Liver (tissue), 10 donors: ENCODE measurements around the gene TXN2. TPM values are rescaled to one million over a fixed set of nuclear protein-coding genes. Genes with fewer than 3 reads are reported as not detected.

Experiments
- DNase-seq: peaks from one replicate; pipeline ENCODE4 v3.0.0-alpha.2; 2017; ENCODE audit warnings: low spot score
- H3K27ac ChIP-seq, 2 donors: one replicate each; pipeline ENCODE4 v1.7.0; 2013; ENCODE audit warnings: inconsistent platforms in 2 of 2, low read length in 2 of 2, control low read depth in 1 of 2, low read depth in 1 of 2, mild to moderate bottlenecking in 1 of 2
- H3K27me3 ChIP-seq, 4 donors: one replicate each; pipeline versions ENCODE4 v1.6.1 to v1.7.0; 2013; ENCODE audit warnings: low read length in 3 of 4, inconsistent platforms in 1 of 4, mild to moderate bottlenecking in 1 of 4, moderate library complexity in 1 of 4; ENCODE audit not compliant: control insufficient read depth in 4 of 4, insufficient read depth in 4 of 4
- H3K36me3 ChIP-seq, 4 donors: one replicate each; pipeline versions ENCODE4 v1.6.1 to v1.7.0; 2013; ENCODE audit warnings: low read length in 3 of 4, mild to moderate bottlenecking in 3 of 4, low read depth in 1 of 4, moderate library complexity in 1 of 4; ENCODE audit not compliant: control insufficient read depth in 4 of 4, insufficient read depth in 3 of 4
- H3K4me1 ChIP-seq, 4 donors: one replicate each; pipeline versions ENCODE4 v1.6.1 to v1.7.0; 2013; ENCODE audit warnings: low read length in 3 of 4, mild to moderate bottlenecking in 3 of 4, moderate library complexity in 1 of 4; ENCODE audit not compliant: control insufficient read depth in 4 of 4, insufficient read depth in 4 of 4
- H3K4me3 ChIP-seq, 3 donors: one replicate each; pipeline versions ENCODE4 v1.6.1 to v1.7.0; 2013; ENCODE audit warnings: low read length in 3 of 3, control low read depth in 1 of 3, low read depth in 1 of 3, mild to moderate bottlenecking in 1 of 3
- H3K9ac ChIP-seq, 2 donors: one replicate each; pipeline ENCODE4 v1.7.0; 2013; ENCODE audit warnings: low read length in 2 of 2, mild to moderate bottlenecking in 2 of 2, moderate library complexity in 2 of 2, control low read depth in 1 of 2, low read depth in 1 of 2
- H3K9me3 ChIP-seq, 4 donors: one replicate each; pipeline versions ENCODE4 v1.6.1 to v1.7.0; 2013; ENCODE audit warnings: low read length in 3 of 4; ENCODE audit not compliant: control insufficient read depth in 4 of 4
- GABPA ChIP-seq, 2 donors: IDR thresholded peaks in 1 of 2; conservative IDR thresholded peaks in 1 of 2; 2 replicates each; pipeline ENCODE4 v1.6.1; 2016; ENCODE audit warnings: antibody characterized with exemption in 2 of 2, mild to moderate bottlenecking in 1 of 2, moderate library complexity in 1 of 2
- HNF4A ChIP-seq, 2 donors: conservative IDR thresholded peaks; 2 replicates each; pipeline ENCODE4 v1.6.1; 2016; ENCODE audit warnings: antibody characterized with exemption in 2 of 2, mild to moderate bottlenecking in 2 of 2
- JUND ChIP-seq, 2 donors: IDR thresholded peaks; 2 replicates each; pipeline ENCODE4 v1.6.1; 2016; ENCODE audit warnings: antibody characterized with exemption in 2 of 2
- RXRA ChIP-seq, 2 donors: IDR thresholded peaks; 2 replicates each; pipeline ENCODE4 v1.6.1; 2017 to 2018; ENCODE audit warnings: antibody characterized with exemption in 2 of 2, mild to moderate bottlenecking in 1 of 2
- SP1 ChIP-seq: IDR thresholded peaks from 2 replicates; pipeline ENCODE4 v1.6.1; 2018; ENCODE audit warnings: antibody characterized with exemption, mild to moderate bottlenecking
- TAF1 ChIP-seq: conservative IDR thresholded peaks from 2 replicates; pipeline ENCODE4 v1.6.1; 2016; ENCODE audit warnings: antibody characterized with exemption, mild to moderate bottlenecking
- WGBS: extraction: QIAGEN DNeasy Blood & Tissue Kit; methylation state at CpG from one replicate; pipeline ENCODE4 v1.1.7; 2013; 5-methylcytosine and 5-hydroxymethylcytosine counted together
- polyA plus RNA-seq, 2 donors: library from polyadenylated mRNA; stranded (reverse) in 1 of 2; unstranded in 1 of 2; fragments of 200-250 nt in 1 of 2; fragments of >200 nt in 1 of 2; fragmentation: Nextera tagmentation in 1 of 2; extraction: Ambion mirVana in 1 of 2; gene quantifications; one replicate each; pipeline versions ENCODE4 v1.2.1 to v1.2.3, GENCODE V29; 2013 to 2015
- small RNA-seq: library from RNA; depleted of rRNA; stranded (forward); fragments of <200 nt; gene quantifications from one replicate; pipeline ENCODE3, GENCODE V24; 2014
- total RNA-seq, 2 donors: library from RNA; depleted of rRNA; stranded (reverse); fragments of >200 nt; gene quantifications; one replicate each; pipeline ENCODE4 v1.2.3, GENCODE V29; 2014
- TF ChIP-seq, protein P1 (sequence below): IDR thresholded peaks from 2 replicates; pipeline ENCODE4 v1.6.1; 2016; ENCODE audit warnings: antibody characterized with exemption
- TF ChIP-seq, protein P2 (sequence below): IDR thresholded peaks from 2 replicates; pipeline ENCODE4 v1.6.1; 2016; ENCODE audit warnings: antibody characterized with exemption
- donor health status: healthy.
- donor health status: healthy.
- donor health status: healthy.
- donor health status: healthy.
- donor health status: healthy.

The TXN2 gene
- total and polyA plus RNA-seq, 4 donors, result 27.5 to 154 (median 73.4) TPM

DNA sequence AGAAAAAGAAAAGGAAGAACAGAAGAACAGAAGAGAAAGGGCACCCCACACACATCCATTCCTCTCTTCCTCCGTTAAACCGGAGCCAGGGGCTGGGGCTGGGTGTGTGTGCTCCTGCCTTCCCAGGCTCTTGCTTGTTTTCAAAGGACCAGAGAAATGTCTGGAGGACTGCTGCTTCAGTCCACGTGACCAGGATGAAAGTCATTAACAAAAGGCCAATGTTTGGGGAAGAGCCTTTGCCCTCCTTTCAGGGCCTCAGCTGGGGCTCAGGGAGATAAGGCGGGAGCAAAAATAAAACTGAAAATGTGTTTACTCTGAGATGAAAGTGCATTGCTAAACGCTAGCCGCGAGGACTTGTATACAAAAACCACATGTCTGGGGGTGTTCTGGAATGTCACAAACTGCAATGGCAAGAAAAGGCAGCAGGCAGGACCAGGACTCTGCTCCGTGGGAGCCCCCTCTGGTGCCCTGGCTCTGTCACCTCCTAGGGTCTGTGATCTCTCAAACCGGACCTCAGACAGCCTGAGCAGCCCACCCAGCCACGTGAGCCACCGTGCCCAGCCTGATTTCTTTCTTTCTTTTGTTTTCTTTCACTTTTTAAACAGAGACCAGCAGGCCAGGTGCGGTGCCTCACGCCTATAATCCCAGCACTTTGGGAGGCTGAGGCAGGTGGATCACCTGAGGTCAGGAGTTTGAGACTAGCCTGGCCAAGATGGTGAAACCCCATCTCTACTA, 62.1 kb downstream of the TXN2 start (continued):
- TF ChIP-seq, protein P1, sequence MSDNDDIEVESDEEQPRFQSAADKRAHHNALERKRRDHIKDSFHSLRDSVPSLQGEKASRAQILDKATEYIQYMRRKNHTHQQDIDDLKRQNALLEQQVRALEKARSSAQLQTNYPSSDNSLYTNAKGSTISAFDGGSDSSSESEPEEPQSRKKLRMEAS, result peak; percentile 94
- TF ChIP-seq, protein P2, sequence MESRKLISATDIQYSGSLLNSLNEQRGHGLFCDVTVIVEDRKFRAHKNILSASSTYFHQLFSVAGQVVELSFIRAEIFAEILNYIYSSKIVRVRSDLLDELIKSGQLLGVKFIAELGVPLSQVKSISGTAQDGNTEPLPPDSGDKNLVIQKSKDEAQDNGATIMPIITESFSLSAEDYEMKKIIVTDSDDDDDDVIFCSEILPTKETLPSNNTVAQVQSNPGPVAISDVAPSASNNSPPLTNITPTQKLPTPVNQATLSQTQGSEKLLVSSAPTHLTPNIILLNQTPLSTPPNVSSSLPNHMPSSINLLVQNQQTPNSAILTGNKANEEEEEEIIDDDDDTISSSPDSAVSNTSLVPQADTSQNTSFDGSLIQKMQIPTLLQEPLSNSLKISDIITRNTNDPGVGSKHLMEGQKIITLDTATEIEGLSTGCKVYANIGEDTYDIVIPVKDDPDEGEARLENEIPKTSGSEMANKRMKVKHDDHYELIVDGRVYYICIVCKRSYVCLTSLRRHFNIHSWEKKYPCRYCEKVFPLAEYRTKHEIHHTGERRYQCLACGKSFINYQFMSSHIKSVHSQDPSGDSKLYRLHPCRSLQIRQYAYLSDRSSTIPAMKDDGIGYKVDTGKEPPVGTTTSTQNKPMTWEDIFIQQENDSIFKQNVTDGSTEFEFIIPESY, result peak; percentile 31
- TF ChIP-seq SP1, result peak; percentile 87

DNA sequence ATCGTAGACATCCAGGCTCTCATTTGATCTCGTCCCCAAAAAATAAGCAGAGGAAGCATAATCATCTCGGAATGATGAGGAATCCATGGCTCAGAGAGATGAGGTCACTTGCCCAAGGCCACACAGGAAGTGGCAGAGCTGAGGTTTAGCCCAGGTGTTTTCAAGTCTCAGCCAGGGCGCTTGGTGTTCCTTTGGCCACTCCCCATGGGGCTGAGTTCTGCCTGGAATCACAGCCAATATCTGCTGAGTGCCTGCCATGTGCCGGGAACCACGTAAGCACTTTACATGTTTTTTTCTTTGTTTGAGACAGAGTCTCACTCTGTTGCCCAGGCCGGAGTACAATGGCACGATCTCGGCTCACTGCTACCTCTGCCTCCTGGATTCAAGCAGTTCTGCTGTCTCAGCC, 64.2 kb downstream of the TXN2 start:
- no peak overlapping the region for H3K27ac ChIP-seq
- H3K9ac ChIP-seq, result no peak overlapping the region
- no peak for TF ChIP-seq HNF4A (conservative IDR thresholded peaks at IDR 0.05)
- TF ChIP-seq GABPA (IDR thresholded peaks at IDR 0.05 in 1 of 2, conservative IDR thresholded peaks at IDR 0.05 in 1 of 2), result no peak
- TF ChIP-seq JUND (IDR thresholded peaks at IDR 0.05), result no peak
- peak in 1 of 2 donors; percentile 12 for TF ChIP-seq RXRA (IDR thresholded peaks at IDR 0.05)
- TF ChIP-seq TAF1, result no peak
- no peak overlapping the region for H3K4me3 ChIP-seq
- H3K9me3 ChIP-seq, result no peaks in the 10 kb centered on the region
- no peaks in the 10 kb centered on the region for H3K36me3 ChIP-seq
- H3K27me3 ChIP-seq, result no peaks in the 10 kb centered on the region
- WGBS, result 49% methylated on average over 9 of the region's 9 CpGs
- no peak for DNase-seq
- H3K4me1 ChIP-seq, result peaks cover 0 to 12% (median 5%) of the 10 kb centered on the region in 4 donors

Small RNA genes lying within 50 kb of the gene (small RNA-seq; reads per million reads assigned to genes)
- gene RF00019, result not detected

Other genes starting within 250 kb of the TXN2 start
- gene APOL2, start 242.1 kb downstream of the TXN2 start, total RNA-seq, result 10 to 100 TPM; 14.3 to 77.2 TPM
- 10 to 100 TPM; 20.0 to 23.4 TPM for gene APOL2, start 242.1 kb downstream of the TXN2 start, polyA plus RNA-seq
- 100 to 1,000 TPM in 1 of 2 donors, 1 to 10 TPM in 1; 7.7 to 129 TPM for gene APOL1, start 228.5 kb downstream of the TXN2 start, total RNA-seq
- gene APOL1, start 228.5 kb downstream of the TXN2 start, polyA plus RNA-seq, result 10 to 100 TPM; 57.7 to 61.3 TPM
- 100 to 1,000 TPM; 123 to 150 TPM for gene MYH9, start 93.7 kb downstream of the TXN2 start, total RNA-seq
- 10 to 100 TPM; 32.3 to 74.1 TPM for gene MYH9, start 93.7 kb downstream of the TXN2 start, polyA plus RNA-seq
- gene FOXRED2, start 25.4 kb upstream of the TXN2 start, total RNA-seq, result 10 to 100 TPM in 1 of 2 donors, 1 to 10 TPM in 1; 9.0 to 15.0 TPM
- gene FOXRED2, start 25.4 kb upstream of the TXN2 start, polyA plus RNA-seq, result 1 to 10 TPM; 5.1 to 5.6 TPM
- gene EIF3D, start 47.5 kb upstream of the TXN2 start, total RNA-seq, result 100 to 1,000 TPM; 106 to 169 TPM
- 10 to 100 TPM; 32.8 to 54.6 TPM for gene EIF3D, start 47.5 kb upstream of the TXN2 start, polyA plus RNA-seq
- under 1 TPM in 1 of 2 donors, not detected in 1; 0.14 TPM for gene CACNG2, start 222.1 kb upstream of the TXN2 start, total RNA-seq
- not detected for gene CACNG2, start 222.1 kb upstream of the TXN2 start, polyA plus RNA-seq